22Rv1 (cell line): ENCODE measurements around the gene NTNG1.

Source experiments
- ZFX ChIP-seq: fragments of 450-650 bp; IDR thresholded peaks from 2 replicates; pipeline ENCODE4 v1.6.1; 2017; ENCODE audit warnings: antibody characterized with exemption, borderline replicate concordance
- TF ChIP-seq, protein P1 (sequence below): fragments of 450-650 bp; IDR thresholded peaks from 2 replicates; pipeline ENCODE4 v1.5.1; 2017; ENCODE audit warnings: mild to moderate bottlenecking

DNA sequence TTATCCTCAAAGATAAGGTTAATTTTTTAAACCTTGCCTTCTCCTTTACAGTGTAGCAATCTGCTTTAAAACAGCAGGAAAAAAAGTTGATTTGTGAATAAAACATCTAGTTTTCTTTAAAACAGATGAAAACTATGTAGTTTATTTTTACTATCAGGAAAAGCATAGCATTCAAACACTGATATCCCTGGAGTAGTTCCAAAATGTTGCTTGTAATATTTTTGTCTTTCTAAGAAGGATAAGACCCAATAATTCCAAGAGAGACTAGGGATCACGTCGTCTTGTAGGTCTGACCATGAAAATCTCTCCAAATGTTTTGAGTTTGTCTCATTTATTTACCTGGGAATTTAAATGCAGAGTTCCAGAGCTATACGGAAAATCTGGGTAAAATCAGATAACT is 204.0 kb downstream of the NTNG1 start:
- TF ChIP-seq, protein P1, sequence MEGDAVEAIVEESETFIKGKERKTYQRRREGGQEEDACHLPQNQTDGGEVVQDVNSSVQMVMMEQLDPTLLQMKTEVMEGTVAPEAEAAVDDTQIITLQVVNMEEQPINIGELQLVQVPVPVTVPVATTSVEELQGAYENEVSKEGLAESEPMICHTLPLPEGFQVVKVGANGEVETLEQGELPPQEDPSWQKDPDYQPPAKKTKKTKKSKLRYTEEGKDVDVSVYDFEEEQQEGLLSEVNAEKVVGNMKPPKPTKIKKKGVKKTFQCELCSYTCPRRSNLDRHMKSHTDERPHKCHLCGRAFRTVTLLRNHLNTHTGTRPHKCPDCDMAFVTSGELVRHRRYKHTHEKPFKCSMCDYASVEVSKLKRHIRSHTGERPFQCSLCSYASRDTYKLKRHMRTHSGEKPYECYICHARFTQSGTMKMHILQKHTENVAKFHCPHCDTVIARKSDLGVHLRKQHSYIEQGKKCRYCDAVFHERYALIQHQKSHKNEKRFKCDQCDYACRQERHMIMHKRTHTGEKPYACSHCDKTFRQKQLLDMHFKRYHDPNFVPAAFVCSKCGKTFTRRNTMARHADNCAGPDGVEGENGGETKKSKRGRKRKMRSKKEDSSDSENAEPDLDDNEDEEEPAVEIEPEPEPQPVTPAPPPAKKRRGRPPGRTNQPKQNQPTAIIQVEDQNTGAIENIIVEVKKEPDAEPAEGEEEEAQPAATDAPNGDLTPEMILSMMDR = no peak
- TF ChIP-seq ZFX = no peak
